HepG2 (cell line): Measurements from ENCODE around the gene SLC5A8. TPM values are rescaled to one million over a fixed set of nuclear protein-coding genes. Genes with fewer than 3 reads are reported as not detected.

Experiments
- ATAC-seq: fragments of 200-7000 bp; cut with Tn5 transposase; 3 replicates; pipeline ENCODE4 v1.9.1; 2020; ENCODE audit warnings: mild to moderate bottlenecking, moderate library complexity
- BruUV-seq: library from RNA; stranded (reverse); fragments of 400-500 nt; replicated peaks from 2 replicates; lab custom pipeline; 2021; lab: Mats Ljungman, UMichigan
- CTCF ChIA-PET: fragments of 300-600 bp; formaldehyde crosslinking; extraction: SDS; loops from one replicate; lab custom pipeline; 2021; ENCODE audit warnings: low total read pairs, inconsistent platforms, low intra/inter-chr PET ratio; lab: Yijun Ruan, JAX
- POLR2A ChIA-PET: fragments of 350-600 bp; sonication (Branson Sonifier 250); formaldehyde crosslinking; loops from one replicate; lab custom pipeline; 2020; ENCODE audit warnings: antibody characterized with exemption, inconsistent platforms; lab: Yijun Ruan, JAX
- DNase-seq: peaks from one replicate; pipeline ENCODE4 v3.0.0-alpha.2; 2015; ENCODE audit warnings: low spot score
- FAIRE-seq: peaks from 3 replicates; lab custom pipeline; 2011; peaks lifted over from hg19 to GRCh38; lab: Jason Lieb, UNC
- H2AFZ ChIP-seq: one replicate; pipeline ENCODE4 v1.6.1; 2011; ENCODE audit warnings: low read length, inconsistent platforms
- H3K27ac ChIP-seq: fragments of 300-600 bp; 3 replicates; pipeline ENCODE4 v1.8.0; 2011; ENCODE audit warnings: mixed run types, mild to moderate bottlenecking, mixed read lengths, low read length, inconsistent platforms; ENCODE audit not compliant: insufficient read depth; ENCODE audit errors: extremely low read length
- H3K27me3 ChIP-seq, 2 experiments: fragments of 200-600 bp in 1 of 2; 2 replicates in 1 of 2; 3 replicates in 1 of 2; pipeline versions ENCODE4 v1.6.0 to v1.8.0; 2011; ENCODE audit warnings: low read length in 2 of 2, mild to moderate bottlenecking in 2 of 2, moderate library complexity in 2 of 2, inconsistent platforms in 1 of 2; ENCODE audit not compliant: insufficient read depth in 2 of 2, control insufficient read depth in 1 of 2
- H3K36me3 ChIP-seq, 2 experiments: fragments of 200-600 bp in 1 of 2; replicated peaks in 1 of 2; 2 replicates in 1 of 2; 3 replicates in 1 of 2; pipeline versions ENCODE4 v1.5.1 to v1.8.0; 2011; ENCODE audit warnings: low read length in 2 of 2, inconsistent platforms in 1 of 2; ENCODE audit not compliant: insufficient read depth in 2 of 2, control insufficient read depth in 1 of 2
- H3K4me1 ChIP-seq: 2 replicates; pipeline ENCODE4 v1.5.1; 2012; ENCODE audit warnings: low read length, inconsistent platforms; ENCODE audit not compliant: insufficient read depth
- H3K4me2 ChIP-seq: 2 replicates; pipeline ENCODE4 v1.6.0; 2011; ENCODE audit warnings: low read depth, low read length, inconsistent platforms
- H3K4me3 ChIP-seq, 3 experiments: fragments of 200-600 bp in 1 of 3; sonication (generic), shearing (Covaris generic) in 1 of 3; replicated peaks in 1 of 3; 2 replicates each; pipeline ENCODE4 v1.5.1; 2011 to 2016; ENCODE audit warnings: low read length in 3 of 3, inconsistent platforms in 2 of 3, low read depth in 2 of 3, mild to moderate bottlenecking in 2 of 3, control low read depth in 1 of 3, mixed read lengths in 1 of 3; ENCODE audit not compliant: insufficient read depth in 1 of 3
- H3K79me2 ChIP-seq: one replicate; pipeline ENCODE4 v1.6.1; 2011; ENCODE audit warnings: low read length, inconsistent platforms; ENCODE audit not compliant: insufficient read depth
- H3K9ac ChIP-seq: 2 replicates; pipeline ENCODE4 v1.6.0; 2011; ENCODE audit warnings: mild to moderate bottlenecking, low read depth, low read length, inconsistent platforms; ENCODE audit not compliant: insufficient read depth
- H3K9me3 ChIP-seq: 2 replicates; pipeline ENCODE4 v1.5.1; 2012; ENCODE audit warnings: mild to moderate bottlenecking, low read length
- H4K20me1 ChIP-seq: 2 replicates; pipeline ENCODE4 v1.6.0; 2011; ENCODE audit warnings: inconsistent platforms, mild to moderate bottlenecking, low read length, moderate library complexity; ENCODE audit not compliant: insufficient read depth
- CBX1 ChIP-seq: IDR thresholded peaks from one replicate; pipeline ENCODE4 v1.6.1; 2016; ENCODE audit warnings: antibody characterized with exemption, low read depth
- HNRNPUL1 ChIP-seq: fragments of 200-400 bp; formaldehyde crosslinking; IDR thresholded peaks from 2 replicates; pipeline ENCODE4 v1.6.1; 2017; ENCODE audit warnings: low read depth, mild to moderate bottlenecking, low read length, moderate library complexity
- MTF2 ChIP-seq: sonication (generic); formaldehyde crosslinking; IDR thresholded peaks from 2 replicates; pipeline ENCODE4 v1.5.0; 2020; ENCODE audit warnings: missing genetic modification reagents, borderline replicate concordance
- MYNN ChIP-seq: sonication (generic); formaldehyde crosslinking; IDR thresholded peaks from 2 replicates; pipeline ENCODE4 v1.4.0; 2020; ENCODE audit warnings: mild to moderate bottlenecking, low read depth, missing genetic modification reagents
- PBX2 ChIP-seq: IDR thresholded peaks from 2 replicates; pipeline ENCODE4 v1.6.1; 2016; ENCODE audit warnings: control low read depth
- RAD21 ChIP-seq: fragments of 450-650 bp; formaldehyde crosslinking; IDR thresholded peaks from 2 replicates; pipeline ENCODE4 v1.5.0; 2020; ENCODE audit warnings: mild to moderate bottlenecking
- SP2 ChIP-seq: sonication (generic); formaldehyde crosslinking; IDR thresholded peaks from 2 replicates; pipeline ENCODE4 v1.5.1; 2020; ENCODE audit warnings: mild to moderate bottlenecking, missing genetic modification reagents
- ZBTB4 ChIP-seq: sonication (generic); formaldehyde crosslinking; IDR thresholded peaks from 2 replicates; pipeline ENCODE4 v1.4.0; 2020; ENCODE audit warnings: missing genetic modification reagents, mild to moderate bottlenecking, borderline replicate concordance
- ZFY ChIP-seq: sonication (generic); formaldehyde crosslinking; IDR thresholded peaks from 2 replicates; pipeline ENCODE4 v1.4.0; 2020; ENCODE audit warnings: missing genetic modification reagents
- ZNF33B ChIP-seq: sonication (generic); formaldehyde crosslinking; IDR thresholded peaks from 2 replicates; pipeline ENCODE4 v1.5.1; 2020; ENCODE audit warnings: mild to moderate bottlenecking, missing genetic modification reagents
- ZNF343 ChIP-seq: sonication (generic); formaldehyde crosslinking; IDR thresholded peaks from 2 replicates; pipeline ENCODE4 v1.4.0; 2020; ENCODE audit warnings: mild to moderate bottlenecking, missing genetic modification reagents
- ZNF660 ChIP-seq: sonication (generic); formaldehyde crosslinking; IDR thresholded peaks from 2 replicates; pipeline ENCODE4 v1.5.1; 2020; ENCODE audit warnings: mild to moderate bottlenecking, low read depth, missing genetic modification reagents, borderline replicate concordance
- WGBS: methylation state at CpG from one replicate; pipeline ENCODE4 v1.1.6; 2017; ENCODE audit warnings: low lambda C conversion rate; 5-methylcytosine and 5-hydroxymethylcytosine counted together
- in situ Hi-C: cut with HindIII; loops from 2 replicates; pipeline ENCODE4 v1.10.0; 2017; ENCODE audit warnings: low pct_unique_long_range_greater_than_20kb; ENCODE audit not compliant: extremely low pct_ligation_motif_present
- intact Hi-C: fragments of 100-400 bp; cut with micrococcal nuclease; formaldehyde crosslinking; loops from one replicate; pipeline ENCODE4 v1.10.0; 2022; ENCODE audit not compliant: unreplicated experiment
- polyA plus RNA-seq, 8 experiments: library from polyadenylated mRNA; depleted of rRNA in 3 of 8; stranded (reverse) in 7 of 8; unstranded in 1 of 8; fragments of >200 nt; fragmentation: Illumina TruSeq in 4 of 8; extraction: Trizol in 4 of 8; gene quantifications; 2 replicates each; pipeline versions ENCODE4 v1.2.1 to v1.2.3, GENCODE V29; 2011 to 2016; ENCODE audit warnings: low read depth in 4 of 8, missing spikeins in 1 of 8, mixed read lengths in 1 of 8; ENCODE audit not compliant: insufficient read depth in 1 of 8
- total RNA-seq, 5 experiments: library from RNA; depleted of rRNA; stranded (reverse); fragments of >200 nt; fragmentation: Illumina TruSeq; extraction: Trizol; gene quantifications; 2 replicates each; pipeline ENCODE4 v1.2.3, GENCODE V29; 2016; ENCODE audit warnings: low read depth in 1 of 5

SLC5A8 gene
- total and polyA plus RNA-seq, 2 of the 13 experiments (the other 11 are each of a cell fraction or from before 2014, with no cell fraction given): not detected

- TF ChIP-seq HNRNPUL1 (no peak), ZFY (CRISPR knock-in tag) (no peak), RAD21 (CRISPR knock-in tag) (no peak)
Measured at GRCh38 chr12:101238800-101239329, 28.8 kb upstream of the SLC5A8 start (continued).

GRCh38 chr12:101238306-101238705 is 28.3 kb upstream of the SLC5A8 start:
- no peak overlapping the region for H3K4me2 ChIP-seq
- 33% methylated on average over 4 of the region's 4 CpGs for WGBS
- no peak overlapping the region for H2AFZ ChIP-seq
- H3K9ac ChIP-seq: no peak overlapping the region
- H3K27ac ChIP-seq: no peak overlapping the region
- peaks cover 0 to 5% of the 10 kb centered on the region in 2 experiments; a peak in 3 of 5 replicates for H3K27me3 ChIP-seq
- no peaks in the 10 kb centered on the region for H4K20me1 ChIP-seq
- no peaks in the 10 kb centered on the region for H3K36me3 ChIP-seq
- intact Hi-C loops: no loop called here
- no peaks in the 10 kb centered on the region for H3K9me3 ChIP-seq
- DNase-seq (no peak), FAIRE-seq (no peak), ATAC-seq (no peak)
- no peaks in the 10 kb centered on the region for H3K79me2 ChIP-seq
- H3K4me1 ChIP-seq: no peaks in the 10 kb centered on the region
- POLR2A ChIA-PET: no interaction called here
- BruUV-seq: no TSS peak
- no peak for TF ChIP-seq SP2 (CRISPR knock-in tag)
- no peak for TF ChIP-seq MTF2 (CRISPR knock-in tag)
- no peak for TF ChIP-seq PBX2 (CRISPR knock-in tag)
- TF ChIP-seq MYNN (CRISPR knock-in tag): no peak
- TF ChIP-seq ZNF343: no peak
- TF ChIP-seq ZFY (CRISPR knock-in tag): no peak
- no peak for TF ChIP-seq CBX1
- no peak for TF ChIP-seq ZNF660 (CRISPR knock-in tag)
- TF ChIP-seq ZBTB4 (CRISPR knock-in tag): no peak
- no peak for TF ChIP-seq ZNF33B (CRISPR knock-in tag)
- TF ChIP-seq, all 625 proteins: peak for 0
- in situ Hi-C loops: no loop called here
- CTCF ChIA-PET: no interaction called here
- H3K4me3 ChIP-seq: no peak overlapping the region
